Caco-2 (cell line): ENCODE data around the gene MINDY4B. TPM values are rescaled to one million over a fixed set of nuclear protein-coding genes. Genes with fewer than 3 reads are reported as not detected.

ENCODE experiments used
- BruUV-seq: library from RNA; stranded (reverse); fragments of 400-500 nt; replicated peaks from 2 replicates; lab custom pipeline; 2021; lab: Mats Ljungman, UMichigan
- CTCF ChIA-PET: fragments of 300-600 bp; sonication (Branson Sonifier 250); formaldehyde crosslinking; loops from one replicate; lab custom pipeline; 2022; ENCODE audit warnings: antibody characterized with exemption; lab: Charles Lee
- POLR2A ChIA-PET: fragments of 300-600 bp; sonication (Branson Sonifier 250); formaldehyde crosslinking; loops from one replicate; lab custom pipeline; 2022; ENCODE audit warnings: antibody characterized with exemption; lab: Charles Lee
- DNase-seq, 2 experiments: peaks; one replicate each; pipeline versions ENCODE4 v3.0.0 to v3.0.0-alpha.2; 2020 to 2022
- H3K27me3 ChIP-seq: replicated peaks from 2 replicates; pipeline ENCODE4 v1.6.0; 2011; ENCODE audit warnings: low read length; ENCODE audit not compliant: control insufficient read depth, insufficient read depth
- H3K36me3 ChIP-seq: 2 replicates; pipeline ENCODE4 v1.5.1; 2011; ENCODE audit warnings: low read length; ENCODE audit not compliant: control insufficient read depth, insufficient read depth
- H3K4me1 ChIP-seq: fragments of 250-450 bp; sonication (Bioruptor Pico); 2 replicates; pipeline ENCODE4 v1.5.1; 2020; ENCODE audit warnings: mild to moderate bottlenecking
- H3K4me3 ChIP-seq: 2 replicates; pipeline ENCODE4 v1.5.1; 2011; ENCODE audit warnings: low read depth, mild to moderate bottlenecking, control low read depth, low read length
- H3K9me3 ChIP-seq: fragments of 250-450 bp; sonication (Bioruptor Pico); 2 replicates; pipeline ENCODE4 v1.5.1; 2020; ENCODE audit warnings: mild to moderate bottlenecking, moderate library complexity
- H3K27ac Mint-ChIP-seq: one replicate; pipeline ENCODE4 v1.8.0; 2022; ENCODE audit warnings: mixed read lengths; ENCODE audit not compliant: unreplicated experiment
- H3K27me3 Mint-ChIP-seq: one replicate; pipeline ENCODE4 v1.8.0; 2022; ENCODE audit warnings: mixed read lengths; ENCODE audit not compliant: insufficient read depth, unreplicated experiment
- H3K36me3 Mint-ChIP-seq: one replicate; pipeline ENCODE4 v1.8.0; 2022; ENCODE audit warnings: mild to moderate bottlenecking, mixed read lengths; ENCODE audit not compliant: insufficient read depth, unreplicated experiment
- H3K4me1 Mint-ChIP-seq: one replicate; pipeline ENCODE4 v1.8.0; 2022; ENCODE audit warnings: low read depth, mixed read lengths; ENCODE audit not compliant: unreplicated experiment
- H3K4me3 Mint-ChIP-seq: one replicate; pipeline ENCODE4 v1.8.0; 2022; ENCODE audit warnings: mild to moderate bottlenecking, moderate library complexity, mixed read lengths; ENCODE audit not compliant: unreplicated experiment
- H3K9me3 Mint-ChIP-seq: one replicate; pipeline ENCODE4 v1.8.0; 2022; ENCODE audit warnings: mixed read lengths; ENCODE audit not compliant: unreplicated experiment
- CTCF ChIP-seq, 2 experiments: fragments of 200-600 bp in 1 of 2; IDR thresholded peaks; 1 replicate in 1 of 2; 2 replicates in 1 of 2; pipeline versions ENCODE4 v1.5.1 to v1.8.0; 2011 to 2022; ENCODE audit warnings: antibody characterized with exemption in 1 of 2, control low read depth in 1 of 2, inconsistent platforms in 1 of 2, low read depth in 1 of 2, low read length in 1 of 2, mild to moderate bottlenecking in 1 of 2, moderate library complexity in 1 of 2; ENCODE audit not compliant: insufficient read depth in 1 of 2, severe bottlenecking in 1 of 2, unreplicated experiment in 1 of 2
- intact Hi-C: fragments of 100-400 bp; cut with micrococcal nuclease; formaldehyde crosslinking; loops from one replicate; pipeline ENCODE4 v1.10.0; 2022; ENCODE audit not compliant: unreplicated experiment
- total RNA-seq: library from RNA; stranded (reverse); gene quantifications from 2 replicates; pipeline ENCODE4 v1.2.3, GENCODE V29; 2022

MINDY4B gene
- total RNA-seq, 1 experiment from 2014 or later, result not detected

- DNase-seq, result no peak
- no peak overlapping the region for H3K4me3 Mint-ChIP-seq
- no peak for TF ChIP-seq CTCF (IDR thresholded peaks at IDR 0.05; ENCODE audit: insufficient read depth in 1 of 2, low read depth in 1 of 2, low read length in 1 of 2, severe bottlenecking in 1 of 2, unreplicated experiment in 1 of 2)
- no peak overlapping the region for H3K27ac Mint-ChIP-seq
- H3K4me1 ChIP-seq, result no peaks in the 10 kb centered on the region
- no TSS peak for BruUV-seq
- H3K36me3 ChIP-seq, result no peaks in the 10 kb centered on the region
- H3K9me3 ChIP-seq, result no peaks in the 10 kb centered on the region
- ChIA-PET POLR2A (no interaction called here), CTCF (no interaction called here)
- H3K4me1 Mint-ChIP-seq, result no peaks in the 10 kb centered on the region
- peaks cover 17% of the 10 kb centered on the region for H3K27me3 Mint-ChIP-seq
- no peaks in the 10 kb centered on the region for H3K36me3 Mint-ChIP-seq
- H3K9me3 Mint-ChIP-seq, result no peaks in the 10 kb centered on the region
- no peak overlapping the region for H3K4me3 ChIP-seq
- H3K27me3 ChIP-seq, result no peaks in the 10 kb centered on the region
- intact Hi-C loops, result loop anchor here (1.0 kb wide), 1 partner anchor 43 kb away; no protein-coding TSS in a partner anchor
Observed at GRCh38 chr3:150830745-150831144, 74.5 kb downstream of the MINDY4B start.

- CTCF ChIA-PET, result interaction anchor here (2.0 kb wide), 1 partner anchor 42 kb away, joined by 7 read pairs; no protein-coding TSS in a partner anchor
- Histone ChIP-seq H3K9me3 (no peaks in the 10 kb centered on the region), H3K4me3 (no peak overlapping the region), H3K4me1 (no peaks in the 10 kb centered on the region), H3K36me3 (no peaks in the 10 kb centered on the region), H3K27me3 (no peaks in the 10 kb centered on the region)
- DNase-seq, result peak in 1 of 2 experiments; percentile 20
- BruUV-seq, result no TSS peak
- POLR2A ChIA-PET, result no interaction called here
- Mint-ChIP-seq H3K27me3 (peaks cover 17% of the 10 kb centered on the region), H3K27ac (no peak overlapping the region), H3K4me1 (no peaks in the 10 kb centered on the region), H3K9me3 (no peaks in the 10 kb centered on the region), H3K36me3 (no peaks in the 10 kb centered on the region), H3K4me3 (no peak overlapping the region)
- peak in 1 of 2 experiments; percentile 62 for TF ChIP-seq CTCF (IDR thresholded peaks at IDR 0.05; ENCODE audit: insufficient read depth in 1 of 2, low read depth in 1 of 2, low read length in 1 of 2, severe bottlenecking in 1 of 2, unreplicated experiment in 1 of 2)
- intact Hi-C loops, result loop anchor here (1.0 kb wide), 1 partner anchor 43 kb away; no protein-coding TSS in a partner anchor
Observed at GRCh38 chr3:150830094-150830681, 75.1 kb downstream of the MINDY4B start.

GRCh38 chr3:150829408-150829807 is 75.8 kb downstream of the MINDY4B start:
- TF ChIP-seq CTCF (IDR thresholded peaks at IDR 0.05; ENCODE audit: insufficient read depth in 1 of 2, low read depth in 1 of 2, low read length in 1 of 2, severe bottlenecking in 1 of 2, unreplicated experiment in 1 of 2), result no peak
- peaks cover 17% of the 10 kb centered on the region for H3K27me3 Mint-ChIP-seq
- Histone ChIP-seq H3K27me3 (no peaks in the 10 kb centered on the region), H3K4me3 (no peak overlapping the region), H3K36me3 (no peaks in the 10 kb centered on the region), H3K4me1 (no peaks in the 10 kb centered on the region), H3K9me3 (no peaks in the 10 kb centered on the region)
- H3K4me1 Mint-ChIP-seq, result no peaks in the 10 kb centered on the region
- no peak overlapping the region for H3K27ac Mint-ChIP-seq
- BruUV-seq, result no TSS peak
- no peaks in the 10 kb centered on the region for H3K9me3 Mint-ChIP-seq
- ChIA-PET CTCF (interaction anchor here (2.0 kb wide), 1 partner anchor 42 kb away, joined by 7 read pairs; no protein-coding TSS in a partner anchor), POLR2A (no interaction called here)
- no peaks in the 10 kb centered on the region for H3K36me3 Mint-ChIP-seq
- DNase-seq, result no peak
- H3K4me3 Mint-ChIP-seq, result no peak overlapping the region
- intact Hi-C loops, result no loop called here
